Loucy (cell line): ENCODE results near the gene POU2F1.

Experiments
- EZH2phosphoT487 ChIP-seq: fragments of 200-600 bp; IDR thresholded peaks from 2 replicates; pipeline ENCODE4 v1.6.1; 2018; ENCODE audit warnings: antibody characterized with exemption, mild to moderate bottlenecking, moderate library complexity, borderline replicate concordance
- TF ChIP-seq, protein P1 (sequence below): fragments of 200-600 bp; sonication (generic); conservative IDR thresholded peaks from 2 replicates; pipeline ENCODE4 v1.5.1; 2014; ENCODE audit warnings: mild to moderate bottlenecking, antibody characterized with exemption, low read length

GRCh38 chr1:167197692-167198091, 23.0 kb upstream of the POU2F1 start:
- TF ChIP-seq, protein P1, sequence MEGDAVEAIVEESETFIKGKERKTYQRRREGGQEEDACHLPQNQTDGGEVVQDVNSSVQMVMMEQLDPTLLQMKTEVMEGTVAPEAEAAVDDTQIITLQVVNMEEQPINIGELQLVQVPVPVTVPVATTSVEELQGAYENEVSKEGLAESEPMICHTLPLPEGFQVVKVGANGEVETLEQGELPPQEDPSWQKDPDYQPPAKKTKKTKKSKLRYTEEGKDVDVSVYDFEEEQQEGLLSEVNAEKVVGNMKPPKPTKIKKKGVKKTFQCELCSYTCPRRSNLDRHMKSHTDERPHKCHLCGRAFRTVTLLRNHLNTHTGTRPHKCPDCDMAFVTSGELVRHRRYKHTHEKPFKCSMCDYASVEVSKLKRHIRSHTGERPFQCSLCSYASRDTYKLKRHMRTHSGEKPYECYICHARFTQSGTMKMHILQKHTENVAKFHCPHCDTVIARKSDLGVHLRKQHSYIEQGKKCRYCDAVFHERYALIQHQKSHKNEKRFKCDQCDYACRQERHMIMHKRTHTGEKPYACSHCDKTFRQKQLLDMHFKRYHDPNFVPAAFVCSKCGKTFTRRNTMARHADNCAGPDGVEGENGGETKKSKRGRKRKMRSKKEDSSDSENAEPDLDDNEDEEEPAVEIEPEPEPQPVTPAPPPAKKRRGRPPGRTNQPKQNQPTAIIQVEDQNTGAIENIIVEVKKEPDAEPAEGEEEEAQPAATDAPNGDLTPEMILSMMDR, result peak; percentile 56
- TF ChIP-seq EZH2phosphoT487, result no peak
